Panc1 (cell line): ENCODE measurements around the gene TOPORS. TPM values are rescaled to one million over a fixed set of nuclear protein-coding genes. Genes with fewer than 3 reads are reported as not detected.

Experiments used
- ATAC-seq: fragments of 200-7000 bp; cut with Tn5 transposase; 2 replicates; pipeline ENCODE4 v1.9.1; 2020; ENCODE audit warnings: mild to moderate bottlenecking, moderate library complexity
- BruUV-seq: library from RNA; stranded (reverse); fragments of 400-500 nt; replicated peaks from 2 replicates; lab custom pipeline; 2021; lab: Mats Ljungman, UMichigan
- CTCF ChIA-PET: fragments of 300-600 bp; sonication (Branson Sonifier 250); formaldehyde crosslinking; loops from one replicate; lab custom pipeline; 2022; ENCODE audit warnings: antibody characterized with exemption; lab: Charles Lee
- POLR2A ChIA-PET: fragments of 300-600 bp; sonication (Branson Sonifier 250); formaldehyde crosslinking; loops from one replicate; lab custom pipeline; 2022; ENCODE audit warnings: antibody characterized with exemption; lab: Charles Lee
- DNase-seq: peaks from one replicate; pipeline ENCODE4 v3.0.0-alpha.2; 2010; ENCODE audit warnings: low read depth, low spot score
- H3K27ac ChIP-seq: 2 replicates; pipeline ENCODE4 v1.5.1; 2011; ENCODE audit warnings: mild to moderate bottlenecking, low read length, inconsistent platforms
- H3K27me3 ChIP-seq: fragments of 200-500 bp; sonication (Bioruptor generic); 2 replicates; pipeline ENCODE4 v1.6.0; 2014; ENCODE audit warnings: low read length, inconsistent platforms; ENCODE audit not compliant: control insufficient read depth, insufficient read depth
- H3K36me3 ChIP-seq: fragments of 200-500 bp; sonication (Bioruptor generic); 2 replicates; pipeline ENCODE4 v1.5.1; 2014; ENCODE audit warnings: inconsistent platforms, mild to moderate bottlenecking, low read length, moderate library complexity; ENCODE audit not compliant: control insufficient read depth, insufficient read depth
- H3K4me1 ChIP-seq: 2 replicates; pipeline ENCODE4 v1.5.1; 2011; ENCODE audit warnings: inconsistent platforms, mild to moderate bottlenecking, low read length, moderate library complexity; ENCODE audit not compliant: control insufficient read depth, insufficient read depth
- H3K4me3 ChIP-seq, 2 experiments: 2 replicates each; pipeline ENCODE4 v1.5.1; 2011 to 2012; ENCODE audit warnings: low read depth in 2 of 2, low read length in 2 of 2, mild to moderate bottlenecking in 2 of 2, inconsistent platforms in 1 of 2, moderate library complexity in 1 of 2
- H3K9me3 ChIP-seq: fragments of 200-500 bp; sonication (Bioruptor generic); 2 replicates; pipeline ENCODE4 v1.5.1; 2014; ENCODE audit warnings: low read depth, mild to moderate bottlenecking, inconsistent platforms, low read length, moderate library complexity; ENCODE audit not compliant: control insufficient read depth, insufficient read depth
- POLR2AphosphoS5 ChIP-seq: IDR thresholded peaks from 2 replicates; pipeline ENCODE4 v1.6.1; 2012; ENCODE audit warnings: mild to moderate bottlenecking, low read depth, low read length, moderate library complexity
- SIN3A ChIP-seq: IDR thresholded peaks from 2 replicates; pipeline ENCODE4 v1.6.1; 2012; ENCODE audit warnings: low read depth, mild to moderate bottlenecking, low read length, moderate library complexity, borderline replicate concordance; ENCODE audit not compliant: insufficient read depth
- TCF7L2 ChIP-seq: IDR thresholded peaks from 2 replicates; pipeline ENCODE4 v1.6.1; 2011; ENCODE audit warnings: mild to moderate bottlenecking, low read depth, low read length, inconsistent platforms
- in situ Hi-C: cut with HindIII; loops from 2 replicates; pipeline ENCODE4 v1.10.0; 2016; ENCODE audit warnings: low sequenced_read_pairs, low pct_unique_long_range_greater_than_20kb
- intact Hi-C: fragments of 100-400 bp; cut with micrococcal nuclease; formaldehyde crosslinking; loops from one replicate; pipeline ENCODE4 v1.10.0; 2022; ENCODE audit not compliant: unreplicated experiment
- total RNA-seq: library from RNA; stranded (reverse); gene quantifications from one replicate; pipeline ENCODE4 v1.2.1, GENCODE V29; 2021; ENCODE audit not compliant: unreplicated experiment
- TF ChIP-seq, protein P1 (sequence below): fragments of 450-650 bp; IDR thresholded peaks from 2 replicates; pipeline ENCODE4 v1.5.1; 2017; ENCODE audit warnings: mild to moderate bottlenecking
- TF ChIP-seq, protein P2 (sequence below), 2 experiments: IDR thresholded peaks; 2 replicates each; pipeline ENCODE4 v1.6.1; 2011 to 2012; ENCODE audit warnings: low read depth in 2 of 2, control low read depth in 1 of 2, low read length in 1 of 2, mild to moderate bottlenecking in 1 of 2, moderate library complexity in 1 of 2; ENCODE audit not compliant: insufficient read depth in 1 of 2

The TOPORS gene
- total RNA-seq, 1 experiment from 2014 or later: 21.2 TPM

DNA sequence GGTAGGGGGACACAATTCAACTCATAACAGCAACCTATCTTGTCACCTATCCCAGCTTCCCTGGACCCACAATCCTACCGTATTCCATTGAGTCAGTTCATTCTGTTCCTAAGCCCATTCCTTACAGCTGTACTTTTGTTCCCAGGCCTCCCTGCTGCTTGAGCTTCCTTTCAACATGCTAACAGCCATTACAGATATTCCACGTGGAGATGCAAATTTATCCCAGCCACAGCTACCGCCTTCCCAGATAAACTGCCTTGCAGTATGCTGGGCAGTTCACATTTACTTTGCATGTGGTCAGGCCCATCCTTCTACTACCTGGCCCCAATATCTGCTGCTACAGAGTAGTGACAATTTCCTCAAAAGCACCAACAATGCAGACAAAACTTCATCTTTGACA, 49.4 kb downstream of the TOPORS start:
- CTCF ChIA-PET: no interaction called here
- Histone ChIP-seq H3K27me3 (no peaks in the 10 kb centered on the region), H3K4me3 (no peak overlapping the region), H3K4me1 (no peaks in the 10 kb centered on the region; the same call in 1 of the 2 replicates), H3K27ac (no peak overlapping the region; the same call in 1 of the 2 replicates), H3K9me3 (no peaks in the 10 kb centered on the region), H3K36me3 (no peaks in the 10 kb centered on the region; the same call in 1 of the 2 replicates)
- POLR2A ChIA-PET: no interaction called here
- peak; percentile 18; the same call in 1 of the 2 replicates for ATAC-seq
- intact Hi-C loops (no loop called here), in situ Hi-C loops (no loop called here)
- BruUV-seq: no TSS peak
- TF ChIP-seq SIN3A (no peak), TCF7L2 (no peak), POLR2AphosphoS5 (no peak)
- TF ChIP-seq, protein P1, sequence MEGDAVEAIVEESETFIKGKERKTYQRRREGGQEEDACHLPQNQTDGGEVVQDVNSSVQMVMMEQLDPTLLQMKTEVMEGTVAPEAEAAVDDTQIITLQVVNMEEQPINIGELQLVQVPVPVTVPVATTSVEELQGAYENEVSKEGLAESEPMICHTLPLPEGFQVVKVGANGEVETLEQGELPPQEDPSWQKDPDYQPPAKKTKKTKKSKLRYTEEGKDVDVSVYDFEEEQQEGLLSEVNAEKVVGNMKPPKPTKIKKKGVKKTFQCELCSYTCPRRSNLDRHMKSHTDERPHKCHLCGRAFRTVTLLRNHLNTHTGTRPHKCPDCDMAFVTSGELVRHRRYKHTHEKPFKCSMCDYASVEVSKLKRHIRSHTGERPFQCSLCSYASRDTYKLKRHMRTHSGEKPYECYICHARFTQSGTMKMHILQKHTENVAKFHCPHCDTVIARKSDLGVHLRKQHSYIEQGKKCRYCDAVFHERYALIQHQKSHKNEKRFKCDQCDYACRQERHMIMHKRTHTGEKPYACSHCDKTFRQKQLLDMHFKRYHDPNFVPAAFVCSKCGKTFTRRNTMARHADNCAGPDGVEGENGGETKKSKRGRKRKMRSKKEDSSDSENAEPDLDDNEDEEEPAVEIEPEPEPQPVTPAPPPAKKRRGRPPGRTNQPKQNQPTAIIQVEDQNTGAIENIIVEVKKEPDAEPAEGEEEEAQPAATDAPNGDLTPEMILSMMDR: no peak
- TF ChIP-seq, protein P2, sequence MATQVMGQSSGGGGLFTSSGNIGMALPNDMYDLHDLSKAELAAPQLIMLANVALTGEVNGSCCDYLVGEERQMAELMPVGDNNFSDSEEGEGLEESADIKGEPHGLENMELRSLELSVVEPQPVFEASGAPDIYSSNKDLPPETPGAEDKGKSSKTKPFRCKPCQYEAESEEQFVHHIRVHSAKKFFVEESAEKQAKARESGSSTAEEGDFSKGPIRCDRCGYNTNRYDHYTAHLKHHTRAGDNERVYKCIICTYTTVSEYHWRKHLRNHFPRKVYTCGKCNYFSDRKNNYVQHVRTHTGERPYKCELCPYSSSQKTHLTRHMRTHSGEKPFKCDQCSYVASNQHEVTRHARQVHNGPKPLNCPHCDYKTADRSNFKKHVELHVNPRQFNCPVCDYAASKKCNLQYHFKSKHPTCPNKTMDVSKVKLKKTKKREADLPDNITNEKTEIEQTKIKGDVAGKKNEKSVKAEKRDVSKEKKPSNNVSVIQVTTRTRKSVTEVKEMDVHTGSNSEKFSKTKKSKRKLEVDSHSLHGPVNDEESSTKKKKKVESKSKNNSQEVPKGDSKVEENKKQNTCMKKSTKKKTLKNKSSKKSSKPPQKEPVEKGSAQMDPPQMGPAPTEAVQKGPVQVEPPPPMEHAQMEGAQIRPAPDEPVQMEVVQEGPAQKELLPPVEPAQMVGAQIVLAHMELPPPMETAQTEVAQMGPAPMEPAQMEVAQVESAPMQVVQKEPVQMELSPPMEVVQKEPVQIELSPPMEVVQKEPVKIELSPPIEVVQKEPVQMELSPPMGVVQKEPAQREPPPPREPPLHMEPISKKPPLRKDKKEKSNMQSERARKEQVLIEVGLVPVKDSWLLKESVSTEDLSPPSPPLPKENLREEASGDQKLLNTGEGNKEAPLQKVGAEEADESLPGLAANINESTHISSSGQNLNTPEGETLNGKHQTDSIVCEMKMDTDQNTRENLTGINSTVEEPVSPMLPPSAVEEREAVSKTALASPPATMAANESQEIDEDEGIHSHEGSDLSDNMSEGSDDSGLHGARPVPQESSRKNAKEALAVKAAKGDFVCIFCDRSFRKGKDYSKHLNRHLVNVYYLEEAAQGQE (IDR thresholded peaks at IDR 0.05; ENCODE audit: insufficient read depth in 1 of 2, low read depth in 2 of 2, low read length in 1 of 2): no peak
- DNase-seq: no peak

DNA sequence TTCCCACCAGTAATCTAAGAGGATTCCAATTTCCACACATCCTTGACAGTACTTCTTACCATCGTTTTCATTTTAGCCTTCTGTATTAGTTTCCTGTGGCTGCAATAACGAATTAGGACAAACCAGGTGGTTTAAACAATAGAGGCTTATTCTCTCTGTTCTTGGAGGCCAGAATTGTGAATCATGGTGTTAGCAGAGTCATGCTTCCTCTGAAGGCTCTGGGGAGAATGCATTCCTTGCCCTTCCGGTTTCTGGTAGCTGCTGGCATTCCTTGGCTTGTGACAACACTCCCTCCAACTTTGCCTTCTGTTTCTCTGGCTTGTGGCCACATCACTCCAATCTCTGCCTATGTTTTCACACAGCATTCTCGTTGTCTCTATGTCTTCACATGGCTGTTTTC, 49.9 kb downstream of the TOPORS start:
- TF ChIP-seq, protein P1: no peak
- TF ChIP-seq, protein P2 (IDR thresholded peaks at IDR 0.05; ENCODE audit: insufficient read depth in 1 of 2, low read depth in 2 of 2, low read length in 1 of 2): no peak
- TF ChIP-seq POLR2AphosphoS5: no peak
- DNase-seq (no peak), ATAC-seq (peak; percentile 89)
- BruUV-seq: no TSS peak
- intact Hi-C loops: no loop called here
- in situ Hi-C loops: no loop called here
- Histone ChIP-seq H3K27me3 (no peaks in the 10 kb centered on the region), H3K36me3 (no peaks in the 10 kb centered on the region; the same call in 1 of the 2 replicates), H3K27ac (peak overlapping the region; percentile 18; the same call in 1 of the 2 replicates), H3K9me3 (no peaks in the 10 kb centered on the region), H3K4me3 (no peak overlapping the region), H3K4me1 (no peaks in the 10 kb centered on the region; the same call in 1 of the 2 replicates)
- ChIA-PET CTCF (no interaction called here), POLR2A (no interaction called here)
